Keratinocyte (primary cell): ENCODE data around the gene C5AR1.

Source experiments
- EZH2 ChIP-seq: IDR thresholded peaks from one replicate; pipeline ENCODE4 v1.6.1; 2012; ENCODE audit warnings: inconsistent platforms, mild to moderate bottlenecking, low read length, moderate library complexity
- TF ChIP-seq, protein P1 (sequence below), 3 experiments: IDR thresholded peaks in 1 of 3; conservative IDR thresholded peaks in 1 of 3; optimal IDR thresholded peaks in 1 of 3; 2 replicates in 2 of 3; 3 replicates in 1 of 3; pipeline versions ENCODE3 to v1.5.1; 2011; ENCODE audit warnings: low read length in 3 of 3, mild to moderate bottlenecking in 3 of 3, moderate library complexity in 2 of 3, control low read depth in 1 of 3, inconsistent platforms in 1 of 3; ENCODE audit not compliant: insufficient read depth in 2 of 3; ENCODE audit errors: extremely low read depth in 1 of 3

DNA sequence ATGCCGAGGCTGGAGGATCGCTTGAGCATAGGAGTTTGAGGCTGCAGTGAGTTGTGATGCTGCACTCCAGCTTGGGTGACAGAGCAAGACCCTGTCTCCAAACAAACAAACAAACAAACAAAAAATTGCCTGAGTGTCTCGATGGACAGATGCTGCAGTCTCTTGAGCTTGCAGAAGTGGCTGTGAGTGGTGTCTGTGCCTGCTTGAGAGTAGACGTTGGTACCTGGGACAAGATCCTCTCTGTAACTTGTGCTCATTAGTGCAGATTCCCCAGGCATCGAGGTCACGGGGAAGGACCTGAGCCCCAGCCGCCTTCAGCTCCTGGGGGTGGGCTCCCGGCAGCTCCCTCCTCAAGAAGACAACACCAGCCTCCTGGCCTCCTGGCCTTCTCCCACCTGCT lies 13.7 kb downstream of the C5AR1 start:
- no peak for TF ChIP-seq EZH2
- TF ChIP-seq, protein P1, sequence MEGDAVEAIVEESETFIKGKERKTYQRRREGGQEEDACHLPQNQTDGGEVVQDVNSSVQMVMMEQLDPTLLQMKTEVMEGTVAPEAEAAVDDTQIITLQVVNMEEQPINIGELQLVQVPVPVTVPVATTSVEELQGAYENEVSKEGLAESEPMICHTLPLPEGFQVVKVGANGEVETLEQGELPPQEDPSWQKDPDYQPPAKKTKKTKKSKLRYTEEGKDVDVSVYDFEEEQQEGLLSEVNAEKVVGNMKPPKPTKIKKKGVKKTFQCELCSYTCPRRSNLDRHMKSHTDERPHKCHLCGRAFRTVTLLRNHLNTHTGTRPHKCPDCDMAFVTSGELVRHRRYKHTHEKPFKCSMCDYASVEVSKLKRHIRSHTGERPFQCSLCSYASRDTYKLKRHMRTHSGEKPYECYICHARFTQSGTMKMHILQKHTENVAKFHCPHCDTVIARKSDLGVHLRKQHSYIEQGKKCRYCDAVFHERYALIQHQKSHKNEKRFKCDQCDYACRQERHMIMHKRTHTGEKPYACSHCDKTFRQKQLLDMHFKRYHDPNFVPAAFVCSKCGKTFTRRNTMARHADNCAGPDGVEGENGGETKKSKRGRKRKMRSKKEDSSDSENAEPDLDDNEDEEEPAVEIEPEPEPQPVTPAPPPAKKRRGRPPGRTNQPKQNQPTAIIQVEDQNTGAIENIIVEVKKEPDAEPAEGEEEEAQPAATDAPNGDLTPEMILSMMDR (optimal IDR thresholded peaks at IDR 0.05 in 1 of 3, IDR thresholded peaks at IDR 0.05 in 1 of 3, conservative IDR thresholded peaks at IDR 0.05 in 1 of 3; ENCODE audit: extremely low read depth in 1 of 3, insufficient read depth in 2 of 3, low read length in 3 of 3), result no peak
